HG02840 (cell line): ENCODE results near the gene ARMC7.
"Not testable (repeated sequence)": the region's sequence is repeated elsewhere in the genome, so short reads cannot be mapped to it uniquely, and the experiment has no call there.

Source experiments
- ATAC-seq: cut with Tn5 transposase; IDR thresholded peaks from one replicate; pipeline ENCODE4 v1.9.1; 2021; ENCODE audit warnings: mild to moderate bottlenecking, moderate library complexity, moderate number of reproducible peaks; ENCODE audit not compliant: unreplicated experiment, low FRiP score

Gene ARMC7

DNA sequence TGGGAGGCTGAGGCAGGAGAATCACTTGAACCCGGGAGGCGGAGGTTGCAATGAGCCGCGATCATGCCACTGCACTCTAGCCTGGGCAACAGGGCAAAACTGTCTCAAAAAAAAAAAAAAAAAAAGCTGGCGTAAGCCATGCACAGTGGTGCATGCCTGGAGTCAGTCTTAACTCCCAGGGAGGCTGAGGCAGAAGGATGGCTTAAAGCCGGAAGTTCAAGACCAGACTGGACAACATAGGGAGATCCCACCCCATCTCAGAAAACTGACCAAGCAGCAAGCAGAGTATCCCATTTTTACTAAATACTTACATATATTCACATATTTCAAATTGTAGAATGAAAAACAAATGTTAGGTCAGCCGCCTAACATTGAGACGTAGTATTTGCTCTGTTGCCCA is 17.2 kb downstream of the ARMC7 start:
- no peak for ATAC-seq

DNA sequence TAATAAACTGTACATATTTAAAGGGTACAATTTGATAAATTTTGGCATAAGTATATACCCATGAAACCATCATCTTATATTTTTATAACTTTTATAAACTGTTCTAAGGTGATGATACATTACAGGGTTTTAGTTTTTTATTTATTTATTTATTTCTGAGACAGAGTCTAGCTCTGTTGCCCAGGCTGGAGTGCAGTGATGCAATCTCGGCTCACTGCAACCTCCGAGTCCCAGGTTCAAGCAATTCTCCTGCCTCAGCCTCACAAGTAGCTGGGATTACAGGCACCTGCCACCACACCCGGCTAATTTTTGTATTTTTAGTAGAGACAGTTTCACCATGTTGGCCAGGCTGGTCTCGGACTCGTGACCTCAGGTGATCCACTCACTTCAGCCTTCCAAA is 18.2 kb downstream of the ARMC7 start:
- not testable (repeated sequence) for ATAC-seq

DNA sequence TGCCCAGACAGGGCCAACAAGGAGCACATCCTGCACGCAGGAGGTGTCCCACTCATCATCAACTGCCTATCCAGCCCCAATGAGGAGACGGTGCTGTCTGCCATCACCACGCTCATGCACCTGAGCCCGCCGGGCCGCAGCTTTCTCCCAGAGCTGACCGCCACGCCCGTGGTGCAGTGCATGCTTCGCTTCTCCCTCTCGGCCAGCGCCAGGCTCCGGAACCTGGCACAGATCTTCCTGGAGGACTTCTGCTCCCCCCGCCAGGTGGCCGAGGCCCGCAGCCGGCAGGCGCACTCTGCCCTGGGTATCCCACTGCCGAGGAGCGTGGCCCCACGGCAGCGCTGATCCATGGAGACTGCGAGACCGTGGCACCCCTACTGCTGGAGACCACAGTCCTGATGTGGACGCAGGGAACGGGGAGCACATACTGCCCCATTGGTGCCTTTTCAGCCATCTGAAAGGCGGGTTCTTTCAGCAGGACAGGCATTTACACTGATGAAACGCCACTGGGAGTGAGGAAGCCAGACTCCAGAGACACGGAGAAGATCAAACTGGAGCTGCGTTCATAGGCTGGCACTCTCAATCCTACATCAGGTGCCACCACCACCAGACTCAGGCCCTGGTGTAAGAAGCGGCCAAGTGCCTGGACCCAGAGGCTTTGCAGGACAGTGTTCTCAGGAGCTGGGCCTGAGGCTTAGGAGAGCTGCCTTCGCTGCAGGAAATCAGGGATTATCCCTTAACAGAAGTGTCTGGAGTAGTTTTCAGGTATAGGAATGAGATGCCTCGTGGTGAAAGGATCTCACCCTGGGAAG is 19.1 kb downstream of the ARMC7 start:
- ATAC-seq = no peak

DNA sequence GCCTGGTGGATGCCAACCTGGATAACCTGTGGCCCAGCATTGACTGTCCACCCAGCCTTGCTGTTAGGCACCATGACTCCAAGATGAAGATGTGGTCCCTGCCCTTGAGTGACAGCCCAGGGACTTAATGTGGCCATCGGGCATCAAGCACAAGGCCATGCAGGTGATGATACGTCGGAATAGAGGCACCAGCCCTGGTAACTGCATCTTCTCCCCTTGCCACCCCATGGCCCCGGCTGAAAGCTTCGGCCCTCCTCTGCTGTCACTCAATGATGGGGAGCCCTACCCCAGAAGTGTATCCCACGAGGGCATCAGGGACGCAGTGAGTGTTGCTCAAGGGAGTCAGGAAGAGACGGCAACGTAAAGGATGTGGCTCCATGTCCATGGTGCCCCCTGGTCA is 19.8 kb downstream of the ARMC7 start:
- ATAC-seq = no peak

DNA sequence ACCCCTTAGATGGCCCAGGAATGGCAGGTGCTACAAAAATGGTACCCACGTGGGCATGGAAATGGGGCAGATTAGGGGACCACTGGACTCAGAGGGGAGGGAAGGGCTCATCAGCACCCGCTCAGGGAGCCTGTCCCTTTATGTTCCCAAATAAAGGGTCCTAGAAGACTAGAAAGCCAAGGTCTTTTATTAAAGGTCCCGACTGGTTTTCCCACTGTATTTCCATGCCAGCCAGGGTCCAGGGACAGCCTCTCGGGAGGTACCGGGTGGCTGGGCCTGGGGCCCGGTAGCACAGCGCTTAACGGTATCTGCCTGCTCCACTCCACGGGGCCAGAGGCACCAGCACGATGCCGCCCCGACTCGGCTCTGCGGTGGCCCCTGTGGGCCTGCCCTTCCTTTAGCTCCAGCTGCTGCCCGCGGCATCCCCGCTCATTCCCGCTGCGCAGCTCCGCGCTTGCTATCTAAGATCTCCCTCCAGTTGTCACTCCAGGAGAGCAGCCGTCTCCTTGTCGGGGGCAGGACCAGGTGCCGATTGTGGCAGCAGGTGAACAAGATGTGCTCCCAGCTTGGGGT is 20.4 kb downstream of the ARMC7 start:
- no peak for ATAC-seq

DNA sequence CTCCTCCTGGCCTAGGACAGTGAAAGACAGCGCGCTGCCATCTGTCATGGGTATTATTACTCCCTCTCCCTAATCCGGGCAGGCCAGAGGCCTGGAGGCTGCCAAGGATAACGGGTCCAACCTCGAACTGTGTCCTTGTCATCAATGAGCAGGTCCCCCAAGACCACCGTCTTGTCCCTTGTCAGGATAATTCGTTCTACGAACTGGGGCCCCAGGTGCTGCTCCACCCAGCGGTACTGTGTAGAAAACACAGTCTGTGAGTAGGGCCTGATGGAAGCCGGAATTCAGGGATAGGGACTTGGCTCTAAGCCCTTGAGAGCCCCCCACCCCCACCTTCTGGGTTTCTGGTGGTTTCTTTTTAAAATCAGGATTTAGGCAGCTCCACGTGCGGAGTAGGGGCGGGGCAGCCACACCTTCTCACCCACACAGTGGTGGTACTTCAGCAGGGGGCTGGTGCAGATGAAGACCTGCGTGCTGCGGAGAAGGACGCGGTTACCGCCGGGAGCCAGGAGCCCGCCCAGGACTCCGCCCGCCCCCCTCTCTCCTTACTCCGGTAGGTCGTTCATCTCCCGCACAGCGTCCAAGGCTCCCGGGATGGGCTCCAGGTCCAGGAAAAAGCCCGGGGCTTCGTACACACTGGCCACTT is 21.0 kb downstream of the ARMC7 start:
- ATAC-seq = peak; percentile 19

DNA sequence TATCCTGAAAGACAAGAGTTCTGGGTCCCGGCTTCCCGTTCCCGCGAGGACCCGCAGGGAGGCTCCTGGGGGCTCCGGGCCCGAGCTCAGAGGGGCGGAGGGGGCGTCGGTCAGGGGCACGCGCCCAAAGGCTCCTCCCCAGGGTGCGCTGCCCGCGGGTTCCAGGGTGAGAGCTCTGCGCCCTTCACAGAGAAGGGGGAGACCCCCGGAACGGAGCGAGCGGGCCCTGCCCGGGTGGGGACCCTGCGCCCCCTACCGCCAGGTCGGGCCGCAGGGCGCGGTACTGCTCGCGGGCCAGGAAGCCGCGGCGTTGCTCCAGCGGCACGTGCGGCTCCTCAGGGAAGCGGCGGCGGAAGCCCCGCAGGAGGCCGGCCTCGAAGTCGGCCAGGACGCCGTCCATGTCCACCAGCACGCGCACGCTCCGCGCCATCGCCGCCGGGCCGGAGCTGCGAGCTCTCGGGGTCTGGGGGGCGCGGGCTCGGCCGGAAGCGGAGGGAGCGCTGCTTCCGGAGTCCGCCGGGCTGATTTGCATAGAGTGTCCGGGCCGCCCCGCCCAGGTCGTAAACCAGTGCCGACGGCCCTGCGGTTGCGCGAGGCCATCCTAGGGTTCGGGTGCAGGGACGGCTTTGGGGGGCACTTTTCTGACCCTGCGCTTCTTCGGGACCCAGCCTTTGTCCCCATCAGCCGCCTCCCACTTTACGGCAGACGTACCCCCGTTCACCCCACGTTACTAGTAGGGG is 21.7 kb downstream of the ARMC7 start, which contains the start of gene NT5C:
Gene NT5C (minus strand): TSS at position 465 of the 740 bp plus-strand sequence. CDS start 35 bp downstream, at position 430.
- peak; percentile 70 for ATAC-seq

DNA sequence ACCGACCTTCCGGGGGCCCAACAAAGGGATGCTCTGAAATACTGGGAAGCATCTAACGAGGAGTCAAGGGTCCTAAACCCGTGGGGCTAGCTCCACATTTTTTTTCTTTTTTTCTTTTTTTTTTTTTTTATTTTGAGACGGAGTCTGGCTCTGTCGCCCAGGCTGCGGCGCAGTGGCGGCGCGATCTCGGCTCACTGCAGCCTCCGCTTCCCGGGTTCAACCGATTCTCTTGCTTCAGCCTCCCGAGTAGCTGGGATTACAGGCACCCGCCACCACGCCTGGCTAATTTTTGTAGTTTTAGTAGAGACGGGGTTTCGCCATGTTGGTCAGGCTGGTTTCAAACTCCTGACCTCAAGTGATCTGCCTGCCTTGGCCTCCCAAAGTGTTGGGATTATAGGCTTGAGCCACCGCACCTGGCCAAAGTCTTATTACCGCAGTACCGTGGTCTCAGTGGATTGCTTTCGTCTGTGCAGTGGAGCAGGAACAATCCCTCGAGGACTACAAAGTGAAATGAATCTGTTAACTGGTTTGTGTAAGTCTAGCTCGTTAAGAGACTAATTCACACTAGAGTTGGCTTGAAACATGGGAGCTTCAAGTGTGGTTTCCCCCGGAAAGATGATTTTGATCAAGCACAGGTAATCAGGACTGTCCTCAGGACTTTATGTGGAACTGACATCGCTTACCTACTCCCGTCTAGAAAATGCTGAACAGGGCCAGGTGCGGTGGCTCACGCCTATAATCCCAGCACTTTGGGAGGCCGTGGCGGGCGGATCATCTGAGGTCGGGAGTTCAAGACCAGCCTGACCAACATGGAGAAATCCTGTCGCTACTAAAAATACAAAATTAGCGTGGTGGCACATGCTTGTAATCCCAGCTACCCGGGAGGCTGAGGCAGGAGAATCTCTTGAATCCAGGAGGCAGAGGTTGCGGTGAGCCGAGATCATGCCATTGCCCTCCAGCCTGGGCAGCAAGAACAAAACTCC is 22.5 kb downstream of the ARMC7 start:
- not testable (repeated sequence) for ATAC-seq

DNA sequence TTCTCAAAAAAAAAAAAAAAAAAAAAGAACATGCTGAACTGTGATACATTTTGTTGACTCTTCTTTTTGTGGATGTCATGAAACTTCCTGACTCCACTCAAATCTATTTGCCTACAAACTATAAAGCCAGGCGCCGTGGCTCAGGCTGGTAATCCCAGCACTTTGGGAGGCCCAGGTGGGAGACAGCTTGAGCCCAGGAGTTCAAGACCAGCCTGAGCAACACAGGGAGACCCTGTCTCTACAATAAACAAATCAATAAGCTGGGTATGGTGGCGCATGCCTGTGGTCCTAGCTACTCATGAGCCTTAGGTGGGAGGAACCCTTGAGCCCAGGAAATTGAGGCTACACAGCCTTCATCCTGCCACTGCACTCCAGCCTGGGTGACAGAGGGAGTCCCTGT is 23.2 kb downstream of the ARMC7 start:
- no peak for ATAC-seq

DNA sequence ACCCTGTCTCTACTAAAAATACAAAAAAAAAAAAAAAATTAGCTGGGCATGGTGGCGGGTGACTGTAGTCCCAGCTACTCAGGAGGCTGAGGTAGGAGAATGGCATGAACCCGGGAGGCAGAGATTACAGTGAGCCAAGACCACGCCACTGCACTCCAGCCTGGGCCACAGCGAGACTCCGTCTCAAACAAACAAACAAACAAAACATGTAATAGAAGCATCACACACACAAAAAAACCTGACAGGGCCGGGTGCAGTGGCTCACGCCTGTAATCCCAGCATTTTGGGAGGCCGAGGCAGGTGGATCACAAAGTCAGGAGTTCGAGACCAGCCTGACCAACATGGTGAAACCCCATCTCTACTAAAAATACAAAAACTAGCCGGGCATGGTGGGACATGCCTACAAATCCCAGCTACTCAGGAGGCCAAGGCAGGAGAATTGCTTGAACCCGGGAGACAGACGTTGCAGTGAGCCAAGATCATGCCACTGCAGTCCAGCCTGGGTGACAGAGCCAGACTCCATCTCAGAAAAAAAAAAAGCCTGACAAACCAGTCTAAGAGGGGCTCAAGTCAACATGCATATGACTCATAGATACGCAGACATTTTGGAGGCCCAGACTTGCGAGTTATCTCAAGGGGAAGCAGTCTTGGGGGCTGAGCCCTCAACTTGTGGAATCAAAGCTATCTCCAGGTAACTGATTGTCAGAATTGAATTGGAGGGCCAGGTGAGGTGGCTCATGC is 24.0 kb downstream of the ARMC7 start:
- ATAC-seq = not testable (repeated sequence)

DNA sequence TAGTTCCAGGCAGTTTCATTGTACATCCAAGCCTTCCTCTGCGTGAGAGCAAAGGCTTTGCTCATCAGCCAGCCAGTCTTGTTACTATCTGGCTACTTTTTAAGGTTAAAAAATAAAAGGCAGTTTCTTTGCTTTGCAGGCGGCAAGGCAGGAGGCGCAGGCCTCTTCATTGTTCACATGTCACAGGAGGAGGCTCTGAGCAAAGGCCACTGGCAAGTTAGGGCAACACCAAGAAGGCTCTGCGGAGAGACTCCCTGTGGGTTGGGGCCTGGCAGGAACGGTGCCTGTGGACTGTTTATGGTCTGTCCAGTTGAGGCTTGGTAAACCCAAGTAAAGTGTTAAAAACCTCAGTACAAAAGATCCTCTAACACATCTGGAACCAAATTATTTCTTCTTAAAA is 25.7 kb downstream of the ARMC7 start:
- no peak for ATAC-seq

DNA sequence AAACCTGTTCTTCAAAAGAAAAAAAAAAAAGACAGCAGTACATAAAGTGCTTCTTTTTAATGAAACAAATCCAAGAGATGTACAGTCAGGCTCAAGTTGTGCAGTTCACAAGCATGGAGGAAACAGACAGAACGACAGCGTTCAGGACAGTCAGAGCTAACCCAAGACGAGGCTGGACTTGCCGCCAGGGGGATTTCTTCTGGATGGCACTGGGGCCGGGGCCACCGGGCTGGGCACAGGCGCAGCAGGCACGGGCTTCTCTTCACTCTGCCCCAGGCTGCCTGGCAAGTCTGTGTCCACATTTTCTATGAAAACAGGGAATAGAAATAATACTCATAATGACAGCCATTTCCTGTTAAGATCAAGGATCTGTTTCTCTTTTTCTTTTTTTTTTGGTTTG is 26.2 kb downstream of the ARMC7 start:
- ATAC-seq = no peak

DNA sequence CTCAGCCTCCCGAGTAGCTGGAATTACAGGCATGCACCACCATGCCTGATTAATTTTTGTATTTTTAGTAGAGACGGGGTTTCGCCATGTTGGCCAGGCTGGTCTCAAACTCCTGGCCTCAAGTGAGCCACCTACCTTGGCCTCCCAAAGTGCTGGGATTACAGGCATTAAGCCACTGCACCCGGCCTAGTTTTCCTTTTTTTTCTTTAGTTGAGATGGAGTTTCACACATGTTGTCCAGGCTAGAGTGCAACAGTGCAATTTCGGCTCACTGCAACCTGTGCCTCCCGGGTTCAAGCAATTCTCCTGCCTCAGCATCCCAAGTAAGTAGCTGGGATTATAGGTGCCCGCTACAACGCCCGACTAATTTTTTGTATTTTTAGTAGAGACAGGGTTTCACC is 28.0 kb downstream of the ARMC7 start:
- ATAC-seq = not testable (repeated sequence)

DNA sequence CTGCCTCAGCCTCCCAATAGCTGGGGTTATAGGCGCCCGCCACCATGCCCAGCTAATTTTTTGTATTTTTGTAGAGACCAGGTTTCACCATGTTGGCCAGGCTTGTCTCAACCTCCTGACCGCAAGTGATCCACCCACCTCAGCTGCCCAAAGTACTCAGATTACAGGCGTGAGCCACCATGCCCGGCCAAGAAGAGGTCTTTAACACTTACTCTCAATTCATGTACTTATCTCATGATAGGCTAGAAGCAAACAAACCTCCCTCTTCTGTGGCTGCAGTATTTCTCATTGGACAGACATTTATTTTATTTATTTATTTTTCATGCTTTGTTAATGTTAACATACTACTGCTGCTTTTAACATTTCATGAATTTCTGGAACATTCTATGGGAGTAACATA is 28.8 kb downstream of the ARMC7 start:
- no peak for ATAC-seq

DNA sequence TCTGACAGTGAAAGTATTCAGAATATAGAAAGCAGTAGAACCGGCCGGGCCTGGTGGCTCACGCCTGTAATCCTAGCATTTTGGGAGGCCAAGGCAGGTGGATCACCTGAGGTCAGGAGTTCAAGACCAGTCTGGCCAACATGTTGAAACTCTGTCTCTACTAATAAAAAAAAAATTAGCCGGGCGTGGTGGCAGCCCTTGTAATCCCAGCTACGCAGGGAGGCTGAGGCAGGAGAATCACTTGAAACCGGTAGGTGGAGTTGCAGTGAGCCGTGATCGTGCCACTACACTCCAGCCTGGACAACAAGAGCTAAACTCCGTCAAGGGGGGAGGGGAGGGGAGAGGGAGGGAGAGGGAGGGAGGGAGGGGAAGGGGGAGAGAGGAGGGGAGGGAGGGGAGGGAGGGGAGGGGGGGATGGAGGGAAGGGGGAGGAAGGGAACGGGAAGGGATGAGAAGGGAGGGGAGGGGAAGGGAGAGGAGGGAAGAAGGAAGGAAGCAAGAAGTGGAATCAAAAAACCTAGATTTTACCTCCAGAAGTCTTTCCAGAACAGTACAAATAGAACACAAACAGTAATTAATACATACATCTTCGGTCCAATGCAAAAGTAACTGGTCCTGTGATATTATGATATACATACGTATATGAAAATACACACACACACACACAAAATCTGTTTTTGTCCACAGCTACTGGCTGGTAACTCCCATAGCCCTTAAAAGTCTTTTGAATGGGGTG is 32.6 kb downstream of the ARMC7 start:
- ATAC-seq = no peak

DNA sequence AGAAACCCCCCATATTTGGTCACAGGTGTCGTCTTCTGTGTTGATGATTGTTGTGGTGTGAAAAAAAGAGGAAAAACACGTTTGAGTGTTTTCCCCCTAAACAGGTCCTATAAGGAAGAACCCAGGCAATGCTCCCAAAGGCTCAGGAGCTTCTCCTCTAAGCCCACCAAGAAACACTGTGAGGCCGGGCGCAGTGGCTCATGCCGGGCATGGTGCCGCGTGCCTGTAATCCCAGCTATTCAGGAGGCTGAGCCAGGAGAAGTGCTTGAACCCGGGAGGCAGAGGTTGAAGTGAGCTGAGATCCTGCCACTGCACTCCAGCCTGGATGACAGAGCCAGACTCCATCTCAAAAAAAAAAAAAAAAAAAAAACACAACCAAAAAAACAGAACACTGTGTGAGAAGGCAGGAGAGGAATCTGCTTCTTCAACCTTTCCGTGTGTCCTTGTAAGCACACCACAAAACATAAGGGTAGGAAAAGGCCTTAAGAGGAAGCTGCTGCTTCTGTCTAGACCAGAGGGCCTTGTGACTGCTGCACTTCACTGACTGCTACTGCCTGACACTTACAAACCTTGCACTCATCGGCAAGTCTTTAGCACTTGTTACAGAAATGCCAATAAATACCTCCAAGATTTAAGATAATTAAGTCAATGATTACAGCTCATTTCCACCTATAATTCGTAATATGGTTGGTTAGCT is 35.2 kb downstream of the ARMC7 start:
- ATAC-seq = no peak

DNA sequence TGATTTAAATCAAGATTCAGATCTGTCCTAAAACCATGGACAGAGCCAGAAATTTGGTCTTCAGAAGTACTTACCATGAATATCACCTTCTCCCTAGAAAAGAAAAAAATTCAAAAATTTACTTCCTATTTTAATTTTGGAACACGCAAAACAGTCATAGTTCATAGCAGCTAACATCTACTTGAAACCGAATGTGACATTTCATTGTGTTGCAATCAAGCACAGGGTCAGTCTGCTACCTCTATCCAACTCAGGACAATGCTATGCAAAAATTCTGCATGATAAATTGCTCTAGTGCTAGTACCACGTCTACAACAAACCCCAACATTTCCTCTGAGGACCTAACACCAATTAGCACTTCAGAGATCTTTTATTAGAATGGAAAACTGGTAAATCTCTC is 36.8 kb downstream of the ARMC7 start:
- ATAC-seq = no peak
